ENCODE results near the gene CDK5RAP3. TPM values are rescaled to one million over a fixed set of nuclear protein-coding genes. Genes with fewer than 3 reads are reported as not detected.

Gene CDK5RAP3
- total RNA-seq, 1 donor from 2014 or later = 192 TPM

DNA sequence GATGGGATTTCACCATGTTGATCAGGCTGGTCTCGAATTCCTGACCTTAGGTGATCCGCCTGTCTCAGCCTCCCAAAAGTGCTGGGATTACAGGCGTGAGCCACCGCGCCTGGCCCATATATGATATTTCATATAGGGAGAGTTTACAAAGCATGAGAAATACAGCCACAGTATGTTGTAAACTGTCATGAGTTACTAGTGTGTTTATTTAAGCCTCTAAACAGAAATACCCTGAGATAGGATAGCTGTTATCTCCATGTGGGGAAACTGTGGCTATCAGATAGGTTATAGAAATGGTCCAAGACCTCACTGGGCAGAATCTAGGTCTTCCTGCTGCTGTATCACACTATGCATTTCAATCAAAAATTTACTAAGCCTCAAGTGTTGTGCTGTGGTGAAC, 2.1 kb upstream of the CDK5RAP3 start:
- Mint-ChIP-seq H3K4me1 (ENCODE audit: low read depth) (peaks cover 26% of the 10 kb centered on the region), H3K9me3 (no peaks in the 10 kb centered on the region), H3K36me3 (ENCODE audit: low read depth) (peaks cover 7% of the 10 kb centered on the region), H3K27ac (no peak overlapping the region), H3K27me3 (ENCODE audit: low read depth) (peaks cover 1% of the 10 kb centered on the region), H3K4me3 (ENCODE audit: low read depth) (no peak overlapping the region)
- intact Hi-C loops (cut with micrococcal nuclease) = no loop called here
- no peak for DNase-seq (ENCODE audit: low spot score)

- peak overlapping the region; percentile 95 for H3K4me3 Mint-ChIP-seq (ENCODE audit: low read depth)
- intact Hi-C loops (cut with micrococcal nuclease) = loop anchor here (1.0 to 2.0 kb wide), 3 partner anchors 23 to 75 kb away; no protein-coding TSS in a partner anchor
- no peak for DNase-seq (ENCODE audit: low spot score)
- H3K27ac Mint-ChIP-seq = peak overlapping the region; percentile 46
- H3K9me3 Mint-ChIP-seq = no peaks in the 10 kb centered on the region
- peaks cover 1% of the 10 kb centered on the region for H3K27me3 Mint-ChIP-seq (ENCODE audit: low read depth)
- H3K4me1 Mint-ChIP-seq (ENCODE audit: low read depth) = peaks cover 28% of the 10 kb centered on the region
- H3K36me3 Mint-ChIP-seq (ENCODE audit: low read depth) = peaks cover 17% of the 10 kb centered on the region
Measured at GRCh38 chr17:47969930-47970724, 786 bp upstream of the CDK5RAP3 start.

DNA sequence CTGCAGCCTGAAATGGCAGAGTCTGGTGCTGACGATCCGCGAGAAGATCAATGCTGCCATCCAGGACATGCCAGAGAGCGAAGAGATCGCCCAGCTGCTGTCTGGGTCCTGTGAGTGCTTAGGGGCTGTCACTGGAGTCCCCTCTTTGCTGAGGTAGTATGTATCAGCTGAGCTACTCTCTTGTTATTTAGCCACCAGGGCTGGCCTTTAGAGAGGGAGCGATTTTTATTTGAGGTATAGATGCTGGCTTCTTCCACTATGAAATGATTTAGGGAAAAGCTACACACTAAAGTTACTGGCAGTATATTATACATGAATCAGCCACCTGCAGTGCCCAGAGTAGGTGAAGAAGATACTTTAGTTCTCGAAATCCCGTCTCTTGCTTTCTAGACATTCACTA, 2.6 kb downstream of the CDK5RAP3 start:
- Mint-ChIP-seq H3K27me3 (ENCODE audit: low read depth) (no peaks in the 10 kb centered on the region), H3K9me3 (no peaks in the 10 kb centered on the region), H3K27ac (no peak overlapping the region), H3K4me3 (ENCODE audit: low read depth) (peak overlapping the region; percentile 33), H3K4me1 (ENCODE audit: low read depth) (peaks cover 28% of the 10 kb centered on the region), H3K36me3 (ENCODE audit: low read depth) (peaks cover 42% of the 10 kb centered on the region)
- intact Hi-C loops (cut with micrococcal nuclease) = no loop called here
- no peak for DNase-seq (ENCODE audit: low spot score)

- DNase-seq (ENCODE audit: low spot score) = no peak
- Mint-ChIP-seq H3K9me3 (no peaks in the 10 kb centered on the region), H3K4me1 (ENCODE audit: low read depth) (peaks cover 21% of the 10 kb centered on the region), H3K27ac (no peak overlapping the region), H3K36me3 (ENCODE audit: low read depth) (peaks cover 58% of the 10 kb centered on the region), H3K27me3 (ENCODE audit: low read depth) (no peaks in the 10 kb centered on the region), H3K4me3 (ENCODE audit: low read depth) (no peak overlapping the region)
- intact Hi-C loops (cut with micrococcal nuclease) = no loop called here
Measured at GRCh38 chr17:47975189-47975822, 4.4 kb downstream of the CDK5RAP3 start.

- Mint-ChIP-seq H3K4me1 (ENCODE audit: low read depth) (peaks cover 20% of the 10 kb centered on the region), H3K36me3 (ENCODE audit: low read depth) (peaks cover 63% of the 10 kb centered on the region), H3K27ac (no peak overlapping the region), H3K4me3 (ENCODE audit: low read depth) (no peak overlapping the region), H3K27me3 (ENCODE audit: low read depth) (no peaks in the 10 kb centered on the region), H3K9me3 (no peaks in the 10 kb centered on the region)
- DNase-seq (ENCODE audit: low spot score) = no peak
- intact Hi-C loops (cut with micrococcal nuclease) = no loop called here
Measured at GRCh38 chr17:47975823-47976205, 4.9 kb downstream of the CDK5RAP3 start.

GRCh38 chr17:47978324-47978723, 7.4 kb downstream of the CDK5RAP3 start:
- Mint-ChIP-seq H3K9me3 (no peaks in the 10 kb centered on the region), H3K4me1 (ENCODE audit: low read depth) (peaks cover 14% of the 10 kb centered on the region), H3K4me3 (ENCODE audit: low read depth) (no peak overlapping the region), H3K27ac (no peak overlapping the region), H3K36me3 (ENCODE audit: low read depth) (peaks cover 74% of the 10 kb centered on the region), H3K27me3 (ENCODE audit: low read depth) (no peaks in the 10 kb centered on the region)
- DNase-seq (ENCODE audit: low spot score) = peak; percentile 33
- intact Hi-C loops (cut with micrococcal nuclease) = no loop called here

GRCh38 chr17:47980541-47980940, 9.6 kb downstream of the CDK5RAP3 start:
- no peak overlapping the region for H3K4me3 Mint-ChIP-seq (ENCODE audit: low read depth)
- H3K9me3 Mint-ChIP-seq = no peaks in the 10 kb centered on the region
- intact Hi-C loops (cut with micrococcal nuclease) = no loop called here
- DNase-seq (ENCODE audit: low spot score) = no peak
- peaks cover 69% of the 10 kb centered on the region for H3K36me3 Mint-ChIP-seq (ENCODE audit: low read depth)
- peaks cover 9% of the 10 kb centered on the region for H3K4me1 Mint-ChIP-seq (ENCODE audit: low read depth)
- no peak overlapping the region for H3K27ac Mint-ChIP-seq
- no peaks in the 10 kb centered on the region for H3K27me3 Mint-ChIP-seq (ENCODE audit: low read depth)

- H3K4me1 Mint-ChIP-seq (ENCODE audit: low read depth) = peaks cover 9% of the 10 kb centered on the region
- H3K9me3 Mint-ChIP-seq = no peaks in the 10 kb centered on the region
- no peak for DNase-seq (ENCODE audit: low spot score)
- H3K27me3 Mint-ChIP-seq (ENCODE audit: low read depth) = no peaks in the 10 kb centered on the region
- no peak overlapping the region for H3K27ac Mint-ChIP-seq
- peaks cover 64% of the 10 kb centered on the region for H3K36me3 Mint-ChIP-seq (ENCODE audit: low read depth)
- intact Hi-C loops (cut with micrococcal nuclease) = no loop called here
- no peak overlapping the region for H3K4me3 Mint-ChIP-seq (ENCODE audit: low read depth)
Measured at GRCh38 chr17:47981462-47981861, 10.5 kb downstream of the CDK5RAP3 start.

- intact Hi-C loops (cut with micrococcal nuclease) = no loop called here
- Mint-ChIP-seq H3K9me3 (no peaks in the 10 kb centered on the region), H3K4me1 (ENCODE audit: low read depth) (peaks cover 9% of the 10 kb centered on the region), H3K27me3 (ENCODE audit: low read depth) (no peaks in the 10 kb centered on the region), H3K27ac (no peak overlapping the region), H3K36me3 (ENCODE audit: low read depth) (peaks cover 59% of the 10 kb centered on the region), H3K4me3 (ENCODE audit: low read depth) (no peak overlapping the region)
- DNase-seq (ENCODE audit: low spot score) = no peak
Measured at GRCh38 chr17:47982091-47982617, 11.2 kb downstream of the CDK5RAP3 start.

DNA sequence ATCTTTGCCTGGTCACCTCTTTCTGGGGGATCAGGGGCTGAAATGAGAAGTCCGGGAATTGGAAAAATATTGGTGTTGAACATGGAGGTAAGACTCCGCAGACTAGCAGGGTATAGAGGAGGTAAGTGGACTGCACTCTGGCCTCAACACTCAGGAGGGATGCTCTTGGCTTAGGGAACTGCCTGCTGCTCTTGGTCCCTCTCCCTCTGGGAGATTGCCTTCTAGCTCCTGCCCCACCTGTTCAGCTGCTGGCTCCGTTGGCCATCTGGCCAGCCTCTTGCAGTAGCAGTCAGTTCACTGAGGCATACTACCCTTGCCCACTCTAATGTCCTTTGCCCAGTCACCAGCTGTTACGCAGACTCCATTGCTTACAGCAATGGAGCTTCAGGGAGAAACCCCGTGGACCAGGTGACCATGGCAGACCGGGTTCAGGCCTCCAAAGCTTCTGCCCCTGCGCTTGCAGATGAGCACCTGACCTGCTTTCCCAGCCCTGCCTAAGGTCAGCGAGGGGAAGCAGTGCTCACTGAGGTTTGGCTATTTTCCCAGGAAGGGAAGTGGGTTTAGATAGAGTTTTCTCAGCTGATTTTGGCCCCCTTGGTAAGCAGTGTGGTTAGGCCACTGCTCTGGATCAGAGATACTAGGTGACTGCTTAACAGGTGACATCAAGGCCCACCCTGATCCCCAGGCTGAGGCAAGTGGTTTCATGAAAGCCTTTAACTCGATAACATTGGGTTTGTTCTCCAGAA, 11.9 kb downstream of the CDK5RAP3 start:
- no peak for DNase-seq (ENCODE audit: low spot score)
- no peak overlapping the region for H3K27ac Mint-ChIP-seq
- intact Hi-C loops (cut with micrococcal nuclease) = no loop called here
- peaks cover 53% of the 10 kb centered on the region for H3K36me3 Mint-ChIP-seq (ENCODE audit: low read depth)
- no peak overlapping the region for H3K4me3 Mint-ChIP-seq (ENCODE audit: low read depth)
- no peaks in the 10 kb centered on the region for H3K27me3 Mint-ChIP-seq (ENCODE audit: low read depth)
- no peaks in the 10 kb centered on the region for H3K9me3 Mint-ChIP-seq
- H3K4me1 Mint-ChIP-seq (ENCODE audit: low read depth) = peaks cover 9% of the 10 kb centered on the region

- no peak overlapping the region for H3K4me3 Mint-ChIP-seq (ENCODE audit: low read depth)
- no peak overlapping the region for H3K27ac Mint-ChIP-seq
- H3K9me3 Mint-ChIP-seq = no peaks in the 10 kb centered on the region
- DNase-seq (ENCODE audit: low spot score) = no peak
- H3K36me3 Mint-ChIP-seq (ENCODE audit: low read depth) = peaks cover 47% of the 10 kb centered on the region
- intact Hi-C loops (cut with micrococcal nuclease) = no loop called here
- H3K27me3 Mint-ChIP-seq (ENCODE audit: low read depth) = no peaks in the 10 kb centered on the region
- peaks cover 10% of the 10 kb centered on the region for H3K4me1 Mint-ChIP-seq (ENCODE audit: low read depth)
Measured at GRCh38 chr17:47983492-47984223, 12.7 kb downstream of the CDK5RAP3 start.

DNA sequence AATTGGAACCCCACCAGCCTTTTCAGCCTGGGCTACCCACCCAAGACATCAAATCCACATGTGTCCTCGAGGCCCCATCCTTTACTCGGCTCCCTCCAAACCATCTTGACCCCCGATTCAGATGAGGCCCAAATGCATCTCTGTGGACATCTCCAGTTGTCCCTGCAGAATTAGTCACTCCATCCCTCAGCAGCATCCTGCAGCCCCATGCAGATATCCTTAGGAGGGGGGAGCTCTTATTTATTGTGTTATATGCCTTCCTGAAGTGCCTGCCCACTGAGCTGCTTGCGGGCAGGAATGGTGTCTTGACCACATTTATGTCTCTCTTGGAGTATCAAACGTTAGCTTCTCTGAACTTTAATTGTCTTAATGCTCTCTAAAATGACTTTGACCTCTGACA, 15.6 kb downstream of the CDK5RAP3 start:
- Mint-ChIP-seq H3K36me3 (ENCODE audit: low read depth) (peaks cover 21% of the 10 kb centered on the region), H3K9me3 (no peaks in the 10 kb centered on the region), H3K4me3 (ENCODE audit: low read depth) (no peak overlapping the region), H3K27me3 (ENCODE audit: low read depth) (no peaks in the 10 kb centered on the region), H3K4me1 (ENCODE audit: low read depth) (peaks cover 18% of the 10 kb centered on the region), H3K27ac (no peak overlapping the region)
- DNase-seq (ENCODE audit: low spot score) = no peak
- intact Hi-C loops (cut with micrococcal nuclease) = no loop called here

All from activated T-helper 2 cell treated with anti-CD3 and anti-CD28 coated beads, Interferon-gamma antibody, Interleukin-2, Interleukin-4, amounts not matched to agents 10 μg/mL and 5 μg/mL and 100 μg/mL, durations not matched to agents 14 hours and 24 hours and 36 hours (primary cell).